Left ventricle myocardium inferior (tissue), 1 donor: ENCODE results near the gene AGAP1. TPM values are rescaled to one million over a fixed set of nuclear protein-coding genes. Genes with fewer than 3 reads are reported as not detected.

Experiments
- DNase-seq: peaks from one replicate; pipeline ENCODE4 v3.0.0-alpha.2; 2020
- H3K27ac ChIP-seq: fragments of 200-600 bp; replicated peaks from 2 replicates; pipeline ENCODE4 v1.8.0; 2021
- H3K27me3 ChIP-seq: fragments of 200-600 bp; 2 replicates; pipeline ENCODE4 v1.8.0; 2021; ENCODE audit warnings: low read depth
- H3K36me3 ChIP-seq: fragments of 200-600 bp; 2 replicates; pipeline ENCODE4 v1.8.0; 2021
- H3K4me1 ChIP-seq: fragments of 200-600 bp; 2 replicates; pipeline ENCODE4 v1.8.0; 2021
- H3K4me3 ChIP-seq: fragments of 200-600 bp; 2 replicates; pipeline ENCODE4 v1.8.0; 2021; ENCODE audit warnings: mild to moderate bottlenecking, moderate library complexity
- H3K9me3 ChIP-seq: fragments of 200-600 bp; replicated peaks from 2 replicates; pipeline ENCODE4 v1.8.0; 2021
- CTCF ChIP-seq: fragments of 200-600 bp; IDR thresholded peaks from 2 replicates; pipeline ENCODE4 v1.8.0; 2021; ENCODE audit warnings: antibody characterized with exemption, mild to moderate bottlenecking, borderline replicate concordance
- intact Hi-C: fragments of 100-400 bp; cut with micrococcal nuclease; formaldehyde crosslinking; loops from one replicate; pipeline ENCODE4 v1.11.0; 2022
- total RNA-seq: library from RNA; stranded (reverse); fragmentation: NEBNext Ultra II Directional; extraction: Animal tissue kit (Norgen Biotek cat#: 25700); gene quantifications from one replicate; pipeline ENCODE4 v1.2.1, GENCODE V29; 2021
- donor health status: DM: no; HTN: yes; CAD: no; lungs with severe emphysema.

The AGAP1 gene
- total RNA-seq, 1 donor from 2014 or later, result 18.1 TPM

GRCh38 chr2:235839226-235839625, 345.4 kb downstream of the AGAP1 start:
- intact Hi-C loops, result no loop called here
- Histone ChIP-seq H3K4me1 (no peaks in the 10 kb centered on the region), H3K27me3 (no peaks in the 10 kb centered on the region), H3K9me3 (no peaks in the 10 kb centered on the region), H3K4me3 (no peak overlapping the region), H3K27ac (no peak overlapping the region), H3K36me3 (no peaks in the 10 kb centered on the region)
- TF ChIP-seq CTCF, result no peak
- no peak for DNase-seq

GRCh38 chr2:235839974-235840373, 346.1 kb downstream of the AGAP1 start:
- no peaks in the 10 kb centered on the region for H3K27me3 ChIP-seq
- intact Hi-C loops, result no loop called here
- H3K36me3 ChIP-seq, result no peaks in the 10 kb centered on the region
- no peak overlapping the region for H3K4me3 ChIP-seq
- DNase-seq, result no peak
- H3K9me3 ChIP-seq, result no peaks in the 10 kb centered on the region
- H3K4me1 ChIP-seq, result no peaks in the 10 kb centered on the region
- H3K27ac ChIP-seq, result no peak overlapping the region
- no peak for TF ChIP-seq CTCF

- Histone ChIP-seq H3K4me3 (no peak overlapping the region), H3K4me1 (no peaks in the 10 kb centered on the region), H3K27me3 (no peaks in the 10 kb centered on the region), H3K9me3 (no peaks in the 10 kb centered on the region), H3K36me3 (no peaks in the 10 kb centered on the region), H3K27ac (no peak overlapping the region)
- no peak for TF ChIP-seq CTCF
- no peak for DNase-seq
- intact Hi-C loops, result no loop called here
Measured at GRCh38 chr2:235841863-235842262, 348.0 kb downstream of the AGAP1 start.

GRCh38 chr2:235842941-235843340, 349.1 kb downstream of the AGAP1 start:
- Histone ChIP-seq H3K4me3 (no peak overlapping the region), H3K9me3 (no peaks in the 10 kb centered on the region), H3K4me1 (no peaks in the 10 kb centered on the region), H3K36me3 (no peaks in the 10 kb centered on the region), H3K27me3 (no peaks in the 10 kb centered on the region), H3K27ac (no peak overlapping the region)
- no peak for TF ChIP-seq CTCF
- no peak for DNase-seq
- intact Hi-C loops, result no loop called here

- no peak overlapping the region for H3K27ac ChIP-seq
- no peaks in the 10 kb centered on the region for H3K9me3 ChIP-seq
- no peaks in the 10 kb centered on the region for H3K27me3 ChIP-seq
- DNase-seq, result no peak
- no peak overlapping the region for H3K4me3 ChIP-seq
- H3K36me3 ChIP-seq, result no peaks in the 10 kb centered on the region
- no peak for TF ChIP-seq CTCF
- intact Hi-C loops, result no loop called here
- H3K4me1 ChIP-seq, result no peaks in the 10 kb centered on the region
Measured at GRCh38 chr2:235843591-235844395, 349.9 kb downstream of the AGAP1 start.
